Lower lobe of right lung (tissue), 2 donors: ENCODE measurements around the gene TALDO1. TPM values are rescaled to one million over a fixed set of nuclear protein-coding genes. Genes with fewer than 3 reads are reported as not detected.
A peak's percentile ranks its signal among the peaks of the same experiment; 100 is the strongest.

Experiments
- ATAC-seq, 2 donors: fragments of 200-7000 bp; cut with Tn5 transposase; one replicate each; pipeline ENCODE4 v1.9.1; 2020 to 2022; ENCODE audit warnings: mild to moderate bottlenecking in 2 of 2, moderate library complexity in 2 of 2
- DNase-seq: peaks from one replicate; pipeline ENCODE4 v3.0.0-alpha.2; 2020
- H3K27ac ChIP-seq: fragments of 200-600 bp; one replicate; pipeline ENCODE4 v1.8.0; 2022
- H3K27me3 ChIP-seq: fragments of 200-600 bp; one replicate; pipeline ENCODE4 v1.8.0; 2022; ENCODE audit warnings: low read depth
- H3K36me3 ChIP-seq: fragments of 200-600 bp; one replicate; pipeline ENCODE4 v1.8.0; 2022; ENCODE audit warnings: mild to moderate bottlenecking
- H3K4me1 ChIP-seq: fragments of 200-600 bp; one replicate; pipeline ENCODE4 v1.8.0; 2022
- H3K4me3 ChIP-seq: fragments of 200-600 bp; one replicate; pipeline ENCODE4 v1.8.0; 2022; ENCODE audit warnings: mild to moderate bottlenecking
- H3K9me3 ChIP-seq: fragments of 200-600 bp; one replicate; pipeline ENCODE4 v1.8.0; 2022
- CTCF ChIP-seq: fragments of 200-600 bp; IDR thresholded peaks from one replicate; pipeline ENCODE4 v1.8.0; 2022; ENCODE audit warnings: antibody characterized with exemption, mild to moderate bottlenecking
- intact Hi-C: fragments of 100-400 bp; cut with DNase I; formaldehyde crosslinking; loops from one replicate; pipeline ENCODE4 v1.11.0; 2022
- total RNA-seq: library from RNA; stranded (reverse); fragmentation: NEBNext Ultra II Directional; extraction: Animal tissue kit (Norgen Biotek cat#: 25700); gene quantifications from one replicate; pipeline ENCODE4 v1.2.1, GENCODE V29; 2021
- donor health status: DM: no; HTN: yes; CAD: no; lungs with severe emphysema.

TALDO1 gene
- total RNA-seq, 1 donor from 2014 or later, result 218 TPM

GRCh38 chr11:809287-810039 lies 62.2 kb downstream of the TALDO1 start, which contains the start of gene RPLP2:
RPLP2 (plus strand) TSS chr11:809967; CDS start chr11:810235, 268 bp downstream.
- intact Hi-C loops, result no loop called here
- Histone ChIP-seq H3K4me1 (peaks cover 40% of the 10 kb centered on the region), H3K9me3 (no peaks in the 10 kb centered on the region), H3K27me3 (no peaks in the 10 kb centered on the region), H3K4me3 (peak within 1 kb of the TSS; percentile 90), H3K27ac (peak within 1 kb of the TSS; percentile 99), H3K36me3 (peaks cover 33% of the 10 kb centered on the region)
- TF ChIP-seq CTCF, result no peak
- ATAC-seq, result peak; percentile 95 to 96
- DNase-seq, result peak; percentile 99

- TF ChIP-seq CTCF, result no peak
- Histone ChIP-seq H3K4me3 (peak overlapping the region; percentile 90), H3K27me3 (no peaks in the 10 kb centered on the region), H3K36me3 (peaks cover 33% of the 10 kb centered on the region), H3K9me3 (no peaks in the 10 kb centered on the region), H3K27ac (peak overlapping the region; percentile 99), H3K4me1 (peaks cover 35% of the 10 kb centered on the region)
- intact Hi-C loops, result no loop called here
- DNase-seq (no peak), ATAC-seq (peak; percentile 3 to 18)
Observed at GRCh38 chr11:810040-810567, 62.8 kb downstream of the TALDO1 start.

- TF ChIP-seq CTCF, result no peak
- H3K9me3 ChIP-seq, result no peaks in the 10 kb centered on the region
- peak overlapping the region; percentile 90 for H3K4me3 ChIP-seq
- ATAC-seq (no peak), DNase-seq (no peak)
- no peaks in the 10 kb centered on the region for H3K27me3 ChIP-seq
- H3K4me1 ChIP-seq, result peaks cover 29% of the 10 kb centered on the region
- no peak overlapping the region for H3K27ac ChIP-seq
- intact Hi-C loops, result no loop called here
- H3K36me3 ChIP-seq, result peaks cover 33% of the 10 kb centered on the region
Observed at GRCh38 chr11:811446-812245, 64.4 kb downstream of the TALDO1 start.

- no peaks in the 10 kb centered on the region for H3K9me3 ChIP-seq
- no peak overlapping the region for H3K4me3 ChIP-seq
- TF ChIP-seq CTCF, result no peak
- DNase-seq (no peak), ATAC-seq (no peak)
- peaks cover 33% of the 10 kb centered on the region for H3K36me3 ChIP-seq
- no peaks in the 10 kb centered on the region for H3K27me3 ChIP-seq
- peaks cover 29% of the 10 kb centered on the region for H3K4me1 ChIP-seq
- H3K27ac ChIP-seq, result no peak overlapping the region
- intact Hi-C loops, result no loop called here
Observed at GRCh38 chr11:812390-812789, 65.1 kb downstream of the TALDO1 start.

- Histone ChIP-seq H3K27ac (no peak overlapping the region), H3K9me3 (no peaks in the 10 kb centered on the region), H3K27me3 (no peaks in the 10 kb centered on the region), H3K4me3 (no peak overlapping the region), H3K4me1 (peaks cover 28% of the 10 kb centered on the region), H3K36me3 (peaks cover 33% of the 10 kb centered on the region)
- TF ChIP-seq CTCF, result no peak
- DNase-seq (no peak), ATAC-seq (no peak)
- intact Hi-C loops, result no loop called here
Observed at GRCh38 chr11:813072-813455, 65.8 kb downstream of the TALDO1 start.
